ENCODE data around the gene SLC22A3.
"Not testable (repeated sequence)": the region's sequence is repeated elsewhere in the genome, so short reads cannot be mapped to it uniquely, and the experiment has no call there.

- TF ChIP-seq EZH2phosphoT487 (IDR thresholded peaks at IDR 0.05; ENCODE audit: borderline replicate concordance, low read depth, low read length); CTCF (conservative IDR thresholded peaks at IDR 0.05; ENCODE audit: low read length): not testable (repeated sequence)
These were observed 101.6 kb downstream of the SLC22A3 start for GRCh38 chr6:160449787-160450186.

All from OCI-LY7 (cell line).